HL-60 (cell line): ENCODE data around the gene PCP4.

ENCODE experiments used
- CTCF ChIP-seq: IDR thresholded peaks from one replicate; pipeline ENCODE4 v1.5.1; 2011; ENCODE audit warnings: low read length, control low read depth, inconsistent platforms; ENCODE audit not compliant: insufficient read depth
- POLR2AphosphoS5 ChIP-seq: IDR thresholded peaks from 2 replicates; pipeline ENCODE4 v1.6.1; 2012; ENCODE audit warnings: low read depth

GRCh38 chr21:39961251-39961650 lies 94.0 kb downstream of the PCP4 start:
- no peak for TF ChIP-seq CTCF
- TF ChIP-seq POLR2AphosphoS5 = no peak
